SJSA1 (cell line): ENCODE measurements around the gene SDHAF1. TPM values are rescaled to one million over a fixed set of nuclear protein-coding genes. Genes with fewer than 3 reads are reported as not detected.

Experiments
- DNase-seq, 2 experiments: peaks; one replicate each; pipeline ENCODE4 v3.0.0-alpha.2; 2015 to 2020; ENCODE audit warnings: low spot score in 2 of 2, low read depth in 1 of 2
- H3K27ac ChIP-seq: fragments of 250-450 bp; sonication (Bioruptor Pico); 2 replicates; pipeline ENCODE4 v1.5.1; 2020; ENCODE audit warnings: mild to moderate bottlenecking, moderate library complexity
- H3K27me3 ChIP-seq: fragments of 250-450 bp; sonication (Bioruptor Pico); replicated peaks from 2 replicates; pipeline ENCODE4 v1.5.1; 2020; ENCODE audit warnings: mild to moderate bottlenecking, moderate library complexity
- H3K36me3 ChIP-seq: fragments of 250-450 bp; sonication (Bioruptor Pico); 2 replicates; pipeline ENCODE4 v1.5.1; 2020; ENCODE audit warnings: mild to moderate bottlenecking
- H3K4me1 ChIP-seq: fragments of 250-450 bp; sonication (Bioruptor Pico); replicated peaks from 2 replicates; pipeline ENCODE4 v1.6.1; 2021; ENCODE audit warnings: mild to moderate bottlenecking
- H3K4me3 ChIP-seq: fragments of 250-450 bp; sonication (Bioruptor Pico); 2 replicates; pipeline ENCODE4 v1.5.1; 2020; ENCODE audit warnings: mild to moderate bottlenecking
- H3K9me3 ChIP-seq: fragments of 250-450 bp; sonication (Bioruptor Pico); replicated peaks from 2 replicates; pipeline ENCODE4 v1.5.1; 2020; ENCODE audit warnings: mild to moderate bottlenecking
- total RNA-seq: library from RNA; depleted of rRNA; stranded (reverse); fragments of >200 nt; shearing (Covaris generic); gene quantifications from 2 replicates; pipeline ENCODE4 v1.2.3, GENCODE V29; 2014

Gene SDHAF1
- total RNA-seq, 1 experiment from 2014 or later, result 34.4 TPM

DNA sequence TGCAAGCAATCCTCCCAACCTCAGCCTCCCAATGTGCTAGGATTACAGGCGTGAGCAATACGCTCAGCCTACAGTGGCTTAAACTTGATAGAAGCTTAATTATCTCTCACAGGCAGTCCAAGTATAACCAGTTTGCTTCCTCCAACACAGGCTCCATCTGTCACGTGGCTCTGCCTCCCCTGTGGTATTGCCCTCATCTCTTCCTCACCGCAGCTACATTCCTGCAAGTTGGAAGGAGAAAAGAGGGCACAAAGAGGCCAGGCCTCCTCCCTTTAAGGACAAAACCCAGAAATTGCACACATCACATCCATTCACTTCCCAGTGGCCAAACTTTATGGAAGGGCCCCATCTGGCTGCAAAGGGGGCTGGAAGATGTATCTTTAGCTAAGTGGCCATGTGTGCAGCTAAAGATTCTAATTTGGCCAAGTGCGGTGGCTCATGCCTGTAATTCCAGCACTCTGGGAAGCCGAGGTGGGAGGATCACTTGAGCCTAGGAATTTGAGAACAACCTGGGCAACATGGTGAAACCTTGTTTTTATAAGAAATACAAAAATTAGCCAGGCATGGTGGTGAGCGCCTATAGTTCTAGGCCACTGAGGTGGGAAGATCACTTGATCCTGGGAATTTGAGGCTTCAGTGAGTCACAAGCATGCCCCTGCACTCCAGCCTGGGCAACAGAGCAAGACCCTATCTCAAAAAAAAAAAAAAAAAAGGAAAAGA is 3.1 kb upstream of the SDHAF1 start:
- Histone ChIP-seq H3K9me3 (no peaks in the 10 kb centered on the region), H3K4me1 (peaks cover 8% of the 10 kb centered on the region), H3K27me3 (peaks cover 13% of the 10 kb centered on the region), H3K36me3 (peaks cover 11% of the 10 kb centered on the region; the same call in 1 of the 2 replicates), H3K4me3 (no peak overlapping the region), H3K27ac (no peak overlapping the region)
- DNase-seq, result no peak

DNA sequence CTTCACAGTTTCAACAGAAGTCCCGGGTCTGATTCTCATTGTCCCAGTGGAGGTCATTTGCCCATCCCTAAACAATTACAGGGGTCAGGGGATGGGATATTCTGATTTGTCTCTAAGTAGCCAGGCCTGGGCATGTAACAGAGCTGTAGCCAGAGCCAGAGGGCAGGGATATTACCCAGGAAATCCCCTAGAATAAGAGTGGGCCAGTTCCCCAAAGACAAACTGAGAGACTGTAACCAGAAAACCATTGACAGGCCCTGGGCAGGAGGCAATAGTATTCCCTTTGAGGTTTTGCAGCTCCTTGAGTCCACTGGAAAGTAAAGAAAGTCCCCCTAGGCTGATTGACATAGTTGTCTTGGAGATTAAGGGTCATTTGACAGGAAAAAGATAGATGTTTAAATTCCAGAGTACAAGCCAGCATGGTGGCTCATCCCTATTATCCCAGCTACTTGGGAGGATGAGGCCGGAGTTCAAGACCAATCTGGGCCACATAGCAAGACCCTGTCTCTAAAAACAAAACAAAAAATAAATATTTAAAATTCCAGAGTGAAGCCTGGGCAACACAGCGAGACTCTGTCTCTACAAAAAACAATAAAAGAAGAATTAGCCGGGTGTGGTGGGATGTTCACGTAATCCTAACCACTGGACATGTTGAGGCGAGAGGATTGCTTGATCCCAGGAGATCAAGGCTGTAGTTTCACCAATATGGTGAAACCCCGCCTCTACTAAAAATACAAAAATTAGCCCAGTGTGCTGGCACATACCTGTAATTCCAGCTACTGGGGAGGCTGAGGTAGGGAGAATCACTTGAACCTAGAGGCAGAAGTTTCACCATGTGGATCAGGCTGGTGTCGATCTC is 1.9 kb upstream of the SDHAF1 start:
- Histone ChIP-seq H3K4me3 (no peak overlapping the region), H3K9me3 (no peaks in the 10 kb centered on the region), H3K27me3 (peaks cover under 1% of the 10 kb centered on the region), H3K4me1 (peaks cover 8% of the 10 kb centered on the region), H3K36me3 (peaks cover 14% of the 10 kb centered on the region), H3K27ac (no peak overlapping the region)
- no peak for DNase-seq

DNA sequence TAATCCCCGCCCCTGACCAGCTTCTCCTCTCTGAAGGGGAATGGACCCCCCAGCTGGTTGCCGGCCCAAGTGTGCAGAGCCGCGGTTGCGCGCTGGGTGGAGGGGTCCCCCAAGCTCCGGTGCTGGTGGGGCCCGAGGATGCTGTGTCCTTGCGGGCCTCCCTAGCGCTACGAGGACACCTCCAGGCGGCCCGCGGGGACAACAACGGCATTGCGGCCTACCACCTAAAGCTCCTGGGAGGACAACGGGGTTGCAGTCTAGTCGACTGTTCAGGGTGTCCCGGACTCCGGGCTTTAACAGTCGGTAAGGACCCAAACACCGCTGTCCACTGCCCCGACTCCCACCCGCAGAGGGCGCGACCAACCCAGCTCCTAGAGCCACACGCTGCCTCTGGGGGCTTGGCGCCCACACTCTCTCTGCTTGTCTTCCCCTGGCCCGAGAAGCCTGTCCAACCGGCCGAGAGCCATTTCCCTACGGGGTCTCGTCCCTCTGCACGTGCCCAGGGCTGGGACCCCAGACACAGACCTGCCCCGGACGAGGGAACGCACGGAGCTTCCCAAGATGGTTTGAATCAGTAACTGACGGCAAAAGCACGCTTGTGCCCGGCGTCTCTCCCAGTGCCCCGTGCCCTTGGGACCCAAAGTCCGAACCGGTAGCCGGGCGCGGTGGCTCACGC is 927 bp upstream of the SDHAF1 start:
- Histone ChIP-seq H3K9me3 (no peaks in the 10 kb centered on the region), H3K27ac (no peak overlapping the region), H3K4me3 (no peak overlapping the region), H3K36me3 (peaks cover 23% of the 10 kb centered on the region), H3K4me1 (peaks cover 8% of the 10 kb centered on the region), H3K27me3 (no peaks in the 10 kb centered on the region)
- DNase-seq, result no peak

DNA sequence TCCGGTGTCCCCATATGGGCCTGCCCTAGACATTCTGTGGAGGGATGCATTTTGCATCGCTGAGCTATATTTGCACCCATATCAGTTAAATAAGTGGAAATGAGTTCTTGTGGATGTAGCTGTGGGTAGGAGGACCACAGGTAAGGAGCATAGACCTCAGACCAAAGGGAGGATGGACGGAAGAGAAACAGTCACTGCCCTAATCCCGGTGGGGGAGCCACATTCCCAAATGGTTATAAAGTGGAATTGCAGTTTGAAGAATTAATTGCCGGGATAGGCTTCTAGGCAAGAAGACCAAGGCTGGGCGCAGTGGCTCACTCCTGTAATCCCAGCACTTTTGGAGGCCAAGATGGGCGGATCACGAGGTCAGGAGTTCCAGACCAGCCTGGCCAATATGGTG is 1.8 kb downstream of the SDHAF1 start:
- DNase-seq, result no peak
- Histone ChIP-seq H3K9me3 (no peaks in the 10 kb centered on the region), H3K4me3 (no peak overlapping the region), H3K4me1 (peaks cover 8% of the 10 kb centered on the region), H3K27ac (no peak overlapping the region), H3K27me3 (no peaks in the 10 kb centered on the region), H3K36me3 (peaks cover 32% of the 10 kb centered on the region)

DNA sequence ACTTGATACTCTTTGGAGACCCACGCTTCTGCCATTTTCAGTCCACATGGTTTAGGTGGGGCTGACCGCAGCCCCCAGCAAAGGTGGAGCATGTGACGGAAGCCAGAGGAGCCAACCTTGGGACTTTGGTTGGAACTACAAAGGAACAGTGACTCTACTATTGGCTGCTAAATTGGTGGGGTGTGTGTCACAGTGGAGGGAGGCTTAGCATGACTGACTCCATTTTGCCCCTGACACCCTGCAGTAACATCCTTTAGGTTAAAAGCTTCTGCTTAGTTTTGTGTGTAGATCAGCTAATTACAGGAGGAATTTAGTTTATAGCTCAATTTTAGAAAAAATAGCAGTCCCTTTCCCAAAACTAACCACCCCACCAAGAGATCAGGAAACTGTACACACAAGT is 6.6 kb downstream of the SDHAF1 start:
- H3K9me3 ChIP-seq, result no peaks in the 10 kb centered on the region
- H3K27ac ChIP-seq, result no peak overlapping the region

DNA sequence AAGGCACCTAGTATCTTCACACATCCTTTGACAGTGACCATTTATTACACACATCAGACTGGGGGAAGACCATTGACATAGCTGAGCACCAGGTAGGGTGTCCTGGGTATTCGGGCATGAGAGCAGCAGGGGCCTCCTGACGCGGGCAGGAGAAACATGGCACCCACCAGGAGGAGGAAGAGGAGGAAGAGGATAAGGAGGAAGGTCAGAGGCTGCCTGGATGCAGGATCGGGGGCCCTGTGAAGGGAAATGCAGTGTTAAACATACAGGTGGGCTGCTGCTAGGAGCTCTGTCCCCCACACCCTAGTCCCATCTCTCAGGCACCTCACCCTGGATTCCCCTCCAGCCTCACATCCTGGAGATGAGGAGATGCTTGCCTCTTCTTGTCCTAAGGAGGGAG is 8.3 kb downstream of the SDHAF1 start:
- Histone ChIP-seq H3K27me3 (no peaks in the 10 kb centered on the region), H3K27ac (no peak overlapping the region), H3K36me3 (peaks cover 26% of the 10 kb centered on the region), H3K4me3 (no peak overlapping the region), H3K9me3 (no peaks in the 10 kb centered on the region), H3K4me1 (no peaks in the 10 kb centered on the region)
- no peak for DNase-seq

More for the DNA sequence above, 6.6 kb downstream of the SDHAF1 start:
- Histone ChIP-seq H3K4me3 (no peak overlapping the region), H3K27me3 (no peaks in the 10 kb centered on the region), H3K4me1 (no peaks in the 10 kb centered on the region), H3K36me3 (peaks cover 32% of the 10 kb centered on the region)
- no peak for DNase-seq

DNA sequence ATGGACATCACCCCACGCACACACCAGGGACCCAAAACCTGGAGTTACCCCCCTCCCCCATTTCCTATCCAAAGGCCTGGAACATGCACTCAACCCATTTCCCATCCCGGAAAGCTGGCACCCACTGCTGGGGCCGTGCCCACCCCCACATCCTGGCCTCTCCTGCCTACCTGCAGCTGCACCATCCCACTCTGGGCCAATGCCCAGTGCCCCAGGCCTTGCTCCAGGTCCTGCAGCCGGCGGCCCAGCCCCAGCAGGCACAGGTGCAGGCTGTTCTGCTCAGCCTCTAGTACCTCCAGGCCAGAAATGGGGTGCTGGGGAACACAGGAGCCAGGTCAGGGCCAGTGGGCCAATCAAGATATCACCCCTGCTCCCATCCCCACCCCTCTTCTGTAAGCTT is 12.0 kb downstream of the SDHAF1 start:
- Histone ChIP-seq H3K36me3 (0 out of 2 replicates have a peak, but pooled peaks cover 9% of the 10 kb centered on the region), H3K27ac (no peak overlapping the region), H3K4me3 (no peak overlapping the region), H3K27me3 (no peaks in the 10 kb centered on the region), H3K4me1 (peaks cover 7% of the 10 kb centered on the region), H3K9me3 (no peaks in the 10 kb centered on the region)
- DNase-seq, result no peak

DNA sequence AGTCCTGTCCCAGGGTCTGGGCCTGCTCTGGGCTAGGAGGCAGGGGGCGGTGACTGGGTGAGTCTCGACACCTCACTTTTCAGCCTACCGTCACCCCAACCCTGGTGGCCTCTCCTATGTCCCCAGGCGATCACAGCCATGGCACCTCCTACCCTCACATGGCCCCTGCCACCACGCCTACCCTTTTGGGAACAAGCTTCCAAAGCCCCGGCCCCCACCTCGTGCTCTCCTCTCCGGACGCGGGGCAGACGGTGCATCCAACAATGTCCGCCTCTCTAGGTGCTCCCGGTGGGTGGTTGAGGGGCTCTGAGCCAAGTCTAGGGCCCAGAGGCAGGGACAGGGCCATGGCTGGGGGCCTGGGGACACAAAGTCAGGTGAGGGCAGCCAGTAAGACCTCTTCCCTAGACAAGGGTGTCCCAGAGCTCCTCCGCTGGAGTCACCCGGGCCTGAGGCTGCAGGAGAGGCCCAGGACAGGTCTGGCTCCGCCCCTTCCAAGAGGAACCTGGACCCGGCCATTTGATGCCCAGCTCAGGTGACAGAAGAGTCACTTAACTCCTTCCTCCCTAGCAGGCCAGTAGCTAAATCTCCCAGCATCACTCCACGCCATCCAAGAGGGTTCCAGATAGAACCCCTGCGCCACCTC is 13.5 kb downstream of the SDHAF1 start, which contains the start of gene SYNE4:
Gene SYNE4, minus strand, starts transcription at position 478 of the 643 bp plus-strand sequence. Its CDS starts 132 bp downstream, at position 346.
- peaks cover 13% of the 10 kb centered on the region for H3K4me1 ChIP-seq
- no peak within 1 kb of the TSS for H3K27ac ChIP-seq
- H3K27me3 ChIP-seq, result no peaks in the 10 kb centered on the region
- no peak for DNase-seq
- 0 out of 2 replicates have a peak, but pooled peaks cover 7% of the 10 kb centered on the region for H3K36me3 ChIP-seq
- H3K9me3 ChIP-seq, result no peaks in the 10 kb centered on the region
- peak within 1 kb of the TSS; percentile 14; the same call in 1 of the 2 replicates for H3K4me3 ChIP-seq

DNA sequence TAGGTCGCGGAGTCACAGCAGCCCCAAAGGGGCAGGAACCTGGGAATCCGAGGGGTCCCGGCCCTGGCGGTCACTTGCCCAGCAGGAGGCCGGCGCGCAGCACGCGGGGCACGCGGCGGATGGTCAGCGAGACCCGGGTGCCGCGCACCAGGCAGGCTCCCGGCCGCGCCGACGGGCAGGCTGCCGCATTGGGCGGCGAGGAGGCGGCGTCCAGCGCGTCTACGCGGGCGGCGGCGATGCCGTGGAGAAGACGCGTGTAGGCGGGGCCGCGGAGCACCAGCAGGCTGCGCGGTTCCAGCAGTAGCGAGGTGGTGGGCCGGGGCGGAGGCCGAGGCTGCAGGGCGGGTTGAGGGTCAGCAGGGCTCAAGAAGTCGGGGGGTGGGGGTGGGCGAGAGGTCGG is 14.2 kb downstream of the SDHAF1 start:
- no peak for DNase-seq
- Histone ChIP-seq H3K36me3 (no peaks in the 10 kb centered on the region), H3K4me1 (peaks cover 14% of the 10 kb centered on the region), H3K27ac (no peak overlapping the region), H3K9me3 (no peaks in the 10 kb centered on the region), H3K4me3 (peak overlapping the region; percentile 14; the same call in 1 of the 2 replicates), H3K27me3 (no peaks in the 10 kb centered on the region)

DNA sequence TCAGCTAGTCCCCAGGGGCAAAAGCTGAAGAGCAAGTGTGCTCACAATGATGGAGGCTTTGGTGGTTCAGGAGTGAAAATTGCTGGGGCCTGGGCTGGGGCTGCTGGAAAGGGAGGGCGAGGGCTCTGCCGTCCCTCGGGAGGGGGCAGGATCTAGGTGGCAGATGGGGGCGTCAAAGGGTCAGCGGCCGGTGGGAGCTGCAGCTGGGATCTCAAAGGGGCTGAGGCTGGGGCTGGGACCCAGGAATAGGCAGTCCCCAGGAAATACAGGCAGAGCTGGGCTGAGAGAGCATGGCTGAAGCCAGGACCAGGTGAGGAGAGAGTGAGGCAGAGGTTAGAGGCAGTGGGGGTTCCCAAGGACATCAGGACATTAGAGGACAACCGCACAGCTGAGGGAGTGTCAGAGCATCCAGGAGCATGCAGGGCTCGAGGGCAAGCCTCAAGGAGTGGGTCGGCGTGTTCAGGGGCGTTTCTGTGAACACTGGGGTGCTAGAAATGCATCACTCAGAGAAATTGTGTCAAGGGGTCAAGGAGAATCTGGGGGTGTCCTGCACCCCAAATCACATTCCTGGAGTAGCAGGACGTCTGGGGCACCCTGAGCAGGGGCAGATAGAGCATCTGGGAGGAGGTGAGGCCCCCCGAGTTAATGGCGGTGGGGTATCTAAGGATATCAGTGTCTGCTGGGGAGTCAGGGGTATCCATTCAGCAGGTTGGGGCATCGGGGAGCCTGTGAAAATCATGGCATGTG is 14.8 kb downstream of the SDHAF1 start:
- H3K27ac ChIP-seq, result no peak overlapping the region
- H3K4me1 ChIP-seq, result peaks cover 17% of the 10 kb centered on the region

DNA sequence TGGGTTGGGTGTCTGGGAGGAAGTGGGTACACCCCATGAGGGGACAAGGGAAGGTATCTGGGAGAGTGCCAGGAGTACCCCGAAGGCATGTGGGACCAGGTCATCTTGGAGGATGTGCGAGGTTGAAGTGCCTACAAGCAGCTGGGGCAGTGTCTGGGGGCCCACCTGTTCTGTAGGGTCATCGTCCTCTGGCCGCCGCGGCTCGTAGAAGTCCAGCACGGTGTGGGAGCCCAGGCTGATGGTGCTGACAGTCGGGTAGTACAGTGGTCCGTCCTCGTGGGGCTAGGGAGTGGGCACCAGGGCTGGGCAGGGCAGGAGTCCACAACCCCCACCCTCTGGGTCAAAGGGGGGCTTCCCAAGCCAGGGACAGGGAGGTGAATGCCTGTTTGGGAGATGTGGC is 15.4 kb downstream of the SDHAF1 start:
- Histone ChIP-seq H3K4me3 (no peak overlapping the region), H3K9me3 (no peaks in the 10 kb centered on the region), H3K4me1 (peaks cover 20% of the 10 kb centered on the region), H3K27ac (no peak overlapping the region), H3K36me3 (no peaks in the 10 kb centered on the region), H3K27me3 (no peaks in the 10 kb centered on the region)
- DNase-seq, result no peak

More for the DNA sequence above, 14.8 kb downstream of the SDHAF1 start:
- Histone ChIP-seq H3K9me3 (no peaks in the 10 kb centered on the region), H3K36me3 (no peaks in the 10 kb centered on the region), H3K27me3 (no peaks in the 10 kb centered on the region), H3K4me3 (no peak overlapping the region)
- no peak for DNase-seq

DNA sequence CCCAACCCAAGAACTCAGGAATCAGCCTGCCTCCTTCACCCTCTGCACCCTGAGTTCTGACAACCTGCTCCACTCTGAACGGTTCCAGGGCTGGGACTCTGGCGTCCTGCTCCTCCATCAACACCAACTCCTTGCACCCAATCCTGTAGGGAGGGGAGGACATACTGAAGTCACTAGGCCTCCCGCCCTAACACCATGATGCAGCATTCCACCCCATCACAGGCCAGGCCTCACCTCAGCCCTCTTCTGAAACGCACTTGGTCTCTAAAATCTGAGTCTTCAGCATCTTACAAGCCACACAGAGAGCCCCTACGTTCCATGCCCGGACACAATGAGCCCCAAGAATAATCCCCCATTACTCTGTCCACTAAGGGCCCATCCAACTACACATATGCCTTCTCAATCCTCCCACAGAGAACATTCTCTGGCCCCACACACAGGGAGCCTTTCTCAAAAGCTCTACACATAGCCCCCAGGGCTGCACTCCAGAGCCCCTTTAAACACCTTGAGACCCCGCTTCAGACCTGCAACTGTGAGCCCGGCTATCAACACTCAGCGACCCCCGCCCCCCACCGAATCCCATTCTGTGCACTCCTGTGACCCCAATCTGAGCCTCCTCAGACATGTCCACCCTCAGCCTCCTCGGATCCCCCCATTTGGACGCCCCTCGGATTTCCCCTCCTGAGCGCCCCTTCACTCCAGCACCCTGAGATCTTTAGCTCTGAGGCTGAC is 18.5 kb downstream of the SDHAF1 start:
- no peaks in the 10 kb centered on the region for H3K27me3 ChIP-seq
- H3K27ac ChIP-seq, result peak overlapping the region; percentile 46
- DNase-seq, result peak in 1 of 2 experiments; percentile 5
- no peaks in the 10 kb centered on the region for H3K9me3 ChIP-seq
- H3K4me1 ChIP-seq, result peaks cover 20% of the 10 kb centered on the region
- peak overlapping the region; percentile 52 for H3K4me3 ChIP-seq
- H3K36me3 ChIP-seq, result peaks cover 8% of the 10 kb centered on the region
